Parathyroid adenoma (tissue), 2 donors: ENCODE data around the gene ERCC2.

Source experiments
- H2AFZ ChIP-seq: fragments of 300-600 bp; sonication (generic); one replicate; pipeline ENCODE4 v1.7.0; 2017; ENCODE audit warnings: antibody characterized with exemption, mild to moderate bottlenecking
- H3K27ac ChIP-seq: fragments of 300-600 bp; sonication (generic); one replicate; pipeline ENCODE4 v1.7.0; 2017
- H3K27me3 ChIP-seq: fragments of 300-600 bp; sonication (generic); one replicate; pipeline ENCODE4 v1.7.0; 2017; ENCODE audit warnings: low read length; ENCODE audit not compliant: control insufficient read depth, insufficient read depth
- H3K36me3 ChIP-seq: fragments of 300-600 bp; sonication (generic); one replicate; pipeline ENCODE4 v1.7.0; 2017; ENCODE audit warnings: low read length; ENCODE audit not compliant: control insufficient read depth, insufficient read depth
- H3K4me1 ChIP-seq: fragments of 300-600 bp; sonication (generic); one replicate; pipeline ENCODE4 v1.7.0; 2017; ENCODE audit warnings: control low read depth
- H3K4me2 ChIP-seq: fragments of 300-600 bp; sonication (generic); one replicate; pipeline ENCODE4 v1.7.0; 2017; ENCODE audit warnings: low read length
- H3K4me3 ChIP-seq: fragments of 300-600 bp; sonication (generic); one replicate; pipeline ENCODE4 v1.7.0; 2017; ENCODE audit warnings: low read depth, low read length
- H3K79me2 ChIP-seq: fragments of 300-600 bp; sonication (generic); one replicate; pipeline ENCODE4 v1.7.0; 2017; ENCODE audit warnings: control low read depth
- H3K9ac ChIP-seq: fragments of 300-600 bp; sonication (generic); one replicate; pipeline ENCODE4 v1.7.0; 2017; ENCODE audit warnings: mild to moderate bottlenecking
- H3K9me3 ChIP-seq: fragments of 300-600 bp; sonication (generic); one replicate; pipeline ENCODE4 v1.7.0; 2017; ENCODE audit warnings: low read length; ENCODE audit not compliant: control insufficient read depth
- CTCF ChIP-seq: fragments of 300-600 bp; sonication (generic); IDR thresholded peaks from one replicate; pipeline ENCODE4 v1.7.0; 2017; ENCODE audit warnings: antibody characterized with exemption, mild to moderate bottlenecking
- donor health status: primary hyperparathyroidism.

ERCC2 gene

DNA sequence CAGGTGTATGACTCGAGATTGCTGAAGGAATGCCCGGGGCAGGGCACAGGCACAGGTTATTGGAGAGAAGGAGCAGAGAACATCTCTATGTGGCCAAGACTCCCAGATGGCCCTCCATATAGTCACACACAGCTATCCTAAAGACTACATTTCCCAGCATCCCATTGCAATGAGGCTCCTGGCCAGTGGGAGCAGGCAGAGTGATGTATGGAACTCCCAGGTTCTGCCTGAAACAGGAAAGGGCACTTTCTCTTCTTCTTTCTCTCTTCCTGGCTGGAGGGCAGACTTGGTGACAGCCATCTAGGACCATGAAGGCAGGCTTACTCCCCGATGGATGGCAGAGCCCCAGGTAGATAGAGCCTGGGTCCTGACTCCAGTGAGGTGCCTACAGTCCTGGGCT is 21.0 kb upstream of the ERCC2 start:
- H3K4me3 ChIP-seq, result no peak overlapping the region
- H3K4me1 ChIP-seq, result no peaks in the 10 kb centered on the region
- H3K27me3 ChIP-seq, result no peaks in the 10 kb centered on the region
- no peak for TF ChIP-seq CTCF
- no peak overlapping the region for H2AFZ ChIP-seq
- no peaks in the 10 kb centered on the region for H3K79me2 ChIP-seq
- no peak overlapping the region for H3K9ac ChIP-seq
- H3K9me3 ChIP-seq, result no peaks in the 10 kb centered on the region
- no peak overlapping the region for H3K4me2 ChIP-seq
- no peak overlapping the region for H3K27ac ChIP-seq
- H3K36me3 ChIP-seq, result no peaks in the 10 kb centered on the region

- H3K9me3 ChIP-seq, result no peaks in the 10 kb centered on the region
- H3K27ac ChIP-seq, result no peak overlapping the region
- no peak overlapping the region for H3K4me2 ChIP-seq
- no peak overlapping the region for H3K9ac ChIP-seq
- H3K36me3 ChIP-seq, result no peaks in the 10 kb centered on the region
- no peaks in the 10 kb centered on the region for H3K79me2 ChIP-seq
- H3K27me3 ChIP-seq, result no peaks in the 10 kb centered on the region
- no peaks in the 10 kb centered on the region for H3K4me1 ChIP-seq
- TF ChIP-seq CTCF, result no peak
- H2AFZ ChIP-seq, result peak overlapping the region; percentile 17
- no peak overlapping the region for H3K4me3 ChIP-seq
These were observed 15.2 kb upstream of the ERCC2 start for GRCh38 chr19:45385392-45386221.

- no peak for TF ChIP-seq CTCF
- no peak overlapping the region for H3K4me2 ChIP-seq
These were observed 12.1 kb upstream of the ERCC2 start for GRCh38 chr19:45382426-45382825.

DNA sequence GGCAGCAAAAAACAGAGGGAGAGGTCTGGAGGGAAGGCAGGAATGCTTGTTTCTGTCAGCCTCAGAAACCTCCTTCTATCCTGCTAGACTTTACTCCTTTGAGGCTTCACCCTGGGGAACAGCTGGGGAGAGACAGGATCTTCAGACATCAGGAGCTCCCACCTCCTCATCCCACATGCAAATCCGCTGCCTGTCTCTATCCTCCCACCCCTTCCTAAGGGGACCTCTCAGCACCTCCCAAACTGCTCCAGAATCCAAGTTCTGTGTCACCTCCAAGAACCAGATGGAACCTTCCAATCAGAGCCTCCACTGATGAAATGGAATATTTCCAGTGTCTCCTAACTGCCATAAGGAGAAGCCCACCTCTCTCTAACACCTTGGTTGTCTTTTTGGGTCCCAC is 9.7 kb upstream of the ERCC2 start:
- no peak overlapping the region for H2AFZ ChIP-seq
- no peak for TF ChIP-seq CTCF
- H3K9ac ChIP-seq, result no peak overlapping the region
- H3K4me3 ChIP-seq, result no peak overlapping the region
- no peaks in the 10 kb centered on the region for H3K9me3 ChIP-seq
- no peaks in the 10 kb centered on the region for H3K36me3 ChIP-seq
- no peaks in the 10 kb centered on the region for H3K79me2 ChIP-seq
- H3K27ac ChIP-seq, result no peak overlapping the region
- H3K27me3 ChIP-seq, result no peaks in the 10 kb centered on the region
- H3K4me1 ChIP-seq, result no peaks in the 10 kb centered on the region
- H3K4me2 ChIP-seq, result no peak overlapping the region

More at GRCh38 chr19:45382426-45382825, 12.1 kb upstream of the ERCC2 start:
- no peak overlapping the region for H2AFZ ChIP-seq
- H3K9ac ChIP-seq, result no peak overlapping the region
- H3K27me3 ChIP-seq, result no peaks in the 10 kb centered on the region
- no peaks in the 10 kb centered on the region for H3K36me3 ChIP-seq
- H3K9me3 ChIP-seq, result no peaks in the 10 kb centered on the region
- H3K4me1 ChIP-seq, result no peaks in the 10 kb centered on the region
- no peak overlapping the region for H3K4me3 ChIP-seq
- H3K79me2 ChIP-seq, result no peaks in the 10 kb centered on the region
- H3K27ac ChIP-seq, result no peak overlapping the region
